ENCODE measurements around the gene WDR11.

The WDR11 gene

DNA sequence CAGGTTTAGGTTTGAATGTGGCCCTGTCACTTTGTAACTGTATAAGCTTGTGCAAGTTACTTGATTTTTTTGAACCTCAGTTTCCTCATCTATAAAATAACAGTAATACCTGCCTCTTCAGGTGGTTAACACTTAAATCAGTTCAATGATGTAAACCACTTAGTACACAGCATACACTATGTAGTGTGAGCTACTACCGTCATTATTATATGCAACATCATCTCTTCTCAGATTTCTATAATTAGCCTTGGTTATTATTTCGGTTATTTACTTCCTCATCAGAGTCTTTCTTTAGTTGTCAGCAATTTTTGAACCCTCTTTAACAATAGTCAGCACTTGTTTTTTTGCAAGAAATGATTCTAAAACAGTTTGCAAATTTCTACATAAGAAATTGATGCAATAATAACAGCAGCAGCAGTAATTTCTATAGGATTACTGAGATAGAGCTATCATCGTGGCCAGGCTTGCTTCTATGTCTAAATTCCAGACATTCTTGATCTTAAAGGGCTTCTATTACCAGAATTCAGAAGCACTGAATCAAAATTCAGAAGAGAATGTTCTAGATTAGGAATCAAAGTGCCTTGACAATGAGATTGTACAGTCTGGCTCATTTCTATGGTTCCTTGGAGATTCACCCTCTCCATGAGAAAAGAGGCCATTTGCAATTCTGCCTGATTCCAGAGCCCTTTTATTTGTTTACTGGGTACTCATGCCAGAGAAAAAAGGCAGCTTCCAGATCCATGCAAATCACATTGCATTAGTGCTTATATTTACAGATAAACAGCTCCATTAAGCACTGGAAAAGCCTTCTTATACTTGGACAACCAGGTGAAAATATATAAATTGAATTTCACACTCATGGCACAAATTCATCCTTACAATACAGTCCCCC lies 25.0 kb upstream of the WDR11 start:
- in situ Hi-C loops (cut with HindIII; ENCODE audit: low sequenced_read_pairs): no loop called here
- no peak for DNase-seq (ENCODE audit: low read depth, low spot score)
- H3K4me3 ChIP-seq (ENCODE audit: low read depth, low read length): no peak overlapping the region

DNA sequence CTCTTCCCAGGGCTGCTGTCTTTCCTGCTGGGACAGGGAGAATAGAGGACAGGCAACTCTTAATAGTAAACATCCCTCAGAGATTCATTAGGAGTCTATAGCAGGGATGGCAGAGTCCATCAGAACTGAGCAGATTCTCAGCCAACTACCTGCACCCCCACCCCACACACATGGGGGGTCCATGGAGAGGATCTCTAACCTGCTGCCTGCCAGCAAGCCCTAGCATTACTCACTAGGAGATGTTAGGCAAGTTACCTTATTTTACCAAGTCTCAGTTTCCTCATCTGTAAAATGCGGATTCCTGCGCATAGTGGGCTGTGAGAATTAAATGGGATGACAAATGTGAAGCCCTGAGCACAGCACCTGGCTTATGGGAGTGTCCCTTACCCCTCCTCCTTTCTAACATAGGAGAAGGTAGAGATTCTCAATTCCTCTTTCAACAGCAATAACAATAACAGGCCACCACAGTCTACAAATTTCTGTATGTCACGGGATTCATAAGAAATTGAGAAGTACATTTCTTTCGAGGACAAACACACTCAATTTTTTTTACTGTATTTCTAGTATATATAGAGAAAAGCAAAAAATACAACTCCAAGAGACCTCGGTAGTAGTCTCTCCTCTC lies 23.8 kb upstream of the WDR11 start:
- DNase-seq (ENCODE audit: low read depth, low spot score): no peak
- in situ Hi-C loops (cut with HindIII; ENCODE audit: low sequenced_read_pairs): no loop called here
- TF ChIP-seq, protein P1, sequence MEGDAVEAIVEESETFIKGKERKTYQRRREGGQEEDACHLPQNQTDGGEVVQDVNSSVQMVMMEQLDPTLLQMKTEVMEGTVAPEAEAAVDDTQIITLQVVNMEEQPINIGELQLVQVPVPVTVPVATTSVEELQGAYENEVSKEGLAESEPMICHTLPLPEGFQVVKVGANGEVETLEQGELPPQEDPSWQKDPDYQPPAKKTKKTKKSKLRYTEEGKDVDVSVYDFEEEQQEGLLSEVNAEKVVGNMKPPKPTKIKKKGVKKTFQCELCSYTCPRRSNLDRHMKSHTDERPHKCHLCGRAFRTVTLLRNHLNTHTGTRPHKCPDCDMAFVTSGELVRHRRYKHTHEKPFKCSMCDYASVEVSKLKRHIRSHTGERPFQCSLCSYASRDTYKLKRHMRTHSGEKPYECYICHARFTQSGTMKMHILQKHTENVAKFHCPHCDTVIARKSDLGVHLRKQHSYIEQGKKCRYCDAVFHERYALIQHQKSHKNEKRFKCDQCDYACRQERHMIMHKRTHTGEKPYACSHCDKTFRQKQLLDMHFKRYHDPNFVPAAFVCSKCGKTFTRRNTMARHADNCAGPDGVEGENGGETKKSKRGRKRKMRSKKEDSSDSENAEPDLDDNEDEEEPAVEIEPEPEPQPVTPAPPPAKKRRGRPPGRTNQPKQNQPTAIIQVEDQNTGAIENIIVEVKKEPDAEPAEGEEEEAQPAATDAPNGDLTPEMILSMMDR (IDR thresholded peaks at IDR 0.05; ENCODE audit: low read depth, low read length): no peak
- no peak overlapping the region for H3K4me3 ChIP-seq (ENCODE audit: low read depth, low read length)

More for the DNA sequence above, 25.0 kb upstream of the WDR11 start:
- TF ChIP-seq, protein P1 (IDR thresholded peaks at IDR 0.05; ENCODE audit: low read depth, low read length): no peak

DNA sequence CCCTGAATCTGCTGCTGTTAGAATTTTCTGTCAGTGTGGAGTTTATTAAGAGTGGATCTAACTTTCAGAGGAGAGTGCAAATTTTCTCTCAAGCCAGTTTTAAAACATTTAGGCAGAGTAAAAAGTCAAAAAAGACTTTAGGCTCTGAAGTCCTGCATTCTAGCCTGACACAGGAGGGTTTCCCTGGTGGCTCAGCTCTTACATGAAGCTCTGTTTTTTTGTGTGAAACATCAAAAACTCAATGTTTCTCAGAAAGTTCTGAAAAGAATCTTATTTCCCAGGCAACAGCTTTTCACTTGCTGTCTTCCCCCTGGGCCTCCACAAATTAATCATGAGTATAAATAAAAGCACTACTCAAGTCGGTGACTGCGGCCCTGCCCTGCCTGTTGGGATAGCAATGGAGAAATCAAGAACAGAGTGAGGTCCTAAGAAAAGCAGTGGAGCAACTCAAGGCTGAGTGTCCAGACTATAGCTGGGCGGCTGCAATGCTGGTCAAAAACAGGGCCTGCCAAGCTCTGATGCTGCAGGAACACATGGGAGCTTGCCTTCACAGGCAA lies 22.3 kb upstream of the WDR11 start:
- H3K4me3 ChIP-seq (ENCODE audit: low read depth, low read length): no peak overlapping the region
- no peak for DNase-seq (ENCODE audit: low read depth, low spot score)
- in situ Hi-C loops (cut with HindIII; ENCODE audit: low sequenced_read_pairs): no loop called here
- TF ChIP-seq, protein P1 (IDR thresholded peaks at IDR 0.05; ENCODE audit: low read depth, low read length): no peak

DNA sequence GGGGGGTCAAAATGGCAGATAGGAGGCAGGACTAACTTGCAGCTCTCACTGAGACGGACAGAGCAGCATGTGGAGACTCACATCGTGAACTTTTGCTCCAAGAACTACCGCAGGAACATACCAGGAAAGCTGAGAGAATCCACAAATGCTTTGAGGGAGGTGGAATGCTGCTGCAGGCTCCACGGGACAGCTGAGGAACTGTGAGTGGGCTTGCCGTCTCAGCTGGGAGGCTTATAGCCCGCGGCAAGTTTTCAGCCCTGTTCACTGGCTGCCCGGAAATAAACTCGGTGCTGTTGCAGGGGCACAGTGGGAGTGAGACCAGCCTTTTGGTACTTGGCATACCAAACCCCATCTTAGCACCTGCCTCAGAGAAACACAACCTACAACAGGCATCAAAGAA lies 19.1 kb upstream of the WDR11 start:
- in situ Hi-C loops (cut with HindIII; ENCODE audit: low sequenced_read_pairs): no loop called here
- no peak for DNase-seq (ENCODE audit: low read depth, low spot score)
- TF ChIP-seq, protein P1 (IDR thresholded peaks at IDR 0.05; ENCODE audit: low read depth, low read length): no peak
- no peak overlapping the region for H3K4me3 ChIP-seq (ENCODE audit: low read depth, low read length)

DNA sequence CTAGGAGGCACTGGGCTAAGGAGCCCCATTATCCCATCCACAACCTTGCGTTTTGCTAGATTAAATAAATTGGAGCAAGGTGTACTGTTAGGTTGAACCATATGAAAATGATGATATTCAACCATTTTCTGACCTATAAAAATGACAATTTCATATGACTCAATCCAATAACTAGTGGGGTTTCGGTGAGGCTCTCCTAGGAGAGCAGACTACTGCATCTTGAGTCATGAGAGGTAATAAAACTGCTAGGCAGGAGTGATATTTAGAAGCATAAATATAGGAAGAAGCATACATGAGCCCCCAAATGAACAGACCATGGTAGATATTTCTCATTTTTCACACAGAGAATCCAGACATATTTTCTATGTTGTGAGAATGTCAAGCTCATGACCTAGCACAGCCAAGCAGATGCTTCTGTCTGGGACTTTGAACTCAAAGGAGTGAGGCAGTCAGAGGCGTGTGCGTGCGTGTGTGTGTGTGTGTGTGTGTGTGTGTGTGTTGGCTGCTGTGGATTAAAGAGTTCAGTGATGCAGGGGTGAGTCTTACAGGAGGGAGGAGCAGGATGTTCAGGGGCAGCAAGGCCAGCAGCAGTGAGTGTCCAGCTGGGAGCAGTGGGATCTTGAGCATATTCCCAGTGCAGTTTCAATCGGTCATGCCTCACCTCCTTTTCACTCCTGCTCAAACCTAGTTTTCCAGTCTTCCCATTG lies 17.8 kb upstream of the WDR11 start:
- no peak overlapping the region for H3K4me3 ChIP-seq (ENCODE audit: low read depth, low read length)
- TF ChIP-seq, protein P1 (IDR thresholded peaks at IDR 0.05; ENCODE audit: low read depth, low read length): no peak
- DNase-seq (ENCODE audit: low read depth, low spot score): no peak
- in situ Hi-C loops (cut with HindIII; ENCODE audit: low sequenced_read_pairs): no loop called here

DNA sequence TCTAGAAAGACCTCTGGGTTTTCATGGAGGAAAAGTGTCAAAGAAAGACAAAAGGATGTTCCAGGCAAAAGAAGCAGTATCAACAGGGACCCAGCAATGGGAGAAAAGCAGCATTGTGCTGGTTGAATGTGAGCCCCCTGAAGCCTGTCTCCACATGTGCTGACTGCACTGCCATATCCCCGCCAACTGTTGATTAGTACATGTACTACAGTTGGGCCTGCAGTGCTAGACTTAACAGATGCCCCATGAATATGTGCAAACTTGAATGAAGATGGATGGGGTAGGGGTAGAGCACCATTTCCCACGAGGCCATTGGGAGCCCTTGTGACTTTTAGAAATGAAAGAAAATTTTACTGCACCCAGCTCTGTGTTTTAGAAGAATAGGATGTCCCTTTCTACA lies 15.6 kb upstream of the WDR11 start:
- in situ Hi-C loops (cut with HindIII; ENCODE audit: low sequenced_read_pairs): no loop called here
- TF ChIP-seq, protein P1 (IDR thresholded peaks at IDR 0.05; ENCODE audit: low read depth, low read length): no peak
- no peak for DNase-seq (ENCODE audit: low read depth, low spot score)
- no peak overlapping the region for H3K4me3 ChIP-seq (ENCODE audit: low read depth, low read length)

Data from astrocyte of the spinal cord (primary cell).